HG02884 (cell line): ENCODE data around the gene CBX6.

ENCODE experiments used
- ATAC-seq: cut with Tn5 transposase; IDR thresholded peaks from one replicate; pipeline ENCODE4 v1.9.1; 2021; ENCODE audit warnings: mild to moderate bottlenecking, moderate library complexity; ENCODE audit not compliant: unreplicated experiment

Gene CBX6

GRCh38 chr22:38823076-38823475 is 48.9 kb downstream of the CBX6 start:
- ATAC-seq, result no peak

DNA sequence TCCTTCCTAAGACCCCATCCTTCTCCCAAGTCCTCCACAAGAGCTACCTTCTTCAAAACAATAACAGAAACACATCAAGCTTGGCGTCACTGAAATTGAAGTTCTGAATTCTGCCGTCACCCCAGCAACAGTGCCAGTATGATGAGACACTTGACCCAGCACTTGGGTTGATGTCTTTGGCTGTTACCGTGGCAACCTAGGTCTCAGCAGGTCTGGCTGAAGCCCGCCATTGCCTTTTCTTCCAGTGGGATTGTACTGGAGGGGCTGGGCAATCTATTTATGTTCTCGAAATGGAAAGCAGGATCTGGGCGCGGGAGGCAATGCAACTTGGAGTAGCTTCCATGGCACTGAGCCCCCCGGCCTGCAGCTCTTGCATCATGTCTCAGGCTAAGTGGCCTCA is 52.0 kb downstream of the CBX6 start:
- ATAC-seq, result no peak

DNA sequence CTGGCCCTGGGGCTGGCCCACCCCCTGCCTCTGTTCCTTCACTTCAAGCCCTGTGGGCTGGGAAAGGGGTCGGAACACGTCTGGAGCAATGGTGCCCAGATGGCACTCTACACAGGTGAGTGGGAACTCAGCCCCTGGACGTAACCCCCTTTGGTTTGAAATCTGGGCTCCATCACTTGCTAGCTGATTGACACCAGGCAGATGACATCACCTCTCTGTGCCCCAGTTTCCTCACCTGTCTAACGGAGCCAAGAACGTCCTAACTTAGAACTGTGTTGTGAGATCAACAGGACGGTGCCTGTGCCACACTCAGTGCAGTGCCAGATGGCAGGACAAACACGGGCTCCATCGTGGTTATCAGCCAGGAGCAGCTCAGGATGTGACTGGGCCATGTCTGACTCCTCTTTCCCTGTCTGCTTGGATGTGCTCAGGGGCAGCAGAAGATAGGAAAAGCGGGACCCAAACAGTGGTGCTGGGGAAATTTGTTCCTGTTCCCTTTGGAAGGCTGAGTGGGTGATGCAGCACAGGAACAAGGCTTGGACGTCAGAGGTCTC is 52.6 kb downstream of the CBX6 start:
- ATAC-seq, result no peak

DNA sequence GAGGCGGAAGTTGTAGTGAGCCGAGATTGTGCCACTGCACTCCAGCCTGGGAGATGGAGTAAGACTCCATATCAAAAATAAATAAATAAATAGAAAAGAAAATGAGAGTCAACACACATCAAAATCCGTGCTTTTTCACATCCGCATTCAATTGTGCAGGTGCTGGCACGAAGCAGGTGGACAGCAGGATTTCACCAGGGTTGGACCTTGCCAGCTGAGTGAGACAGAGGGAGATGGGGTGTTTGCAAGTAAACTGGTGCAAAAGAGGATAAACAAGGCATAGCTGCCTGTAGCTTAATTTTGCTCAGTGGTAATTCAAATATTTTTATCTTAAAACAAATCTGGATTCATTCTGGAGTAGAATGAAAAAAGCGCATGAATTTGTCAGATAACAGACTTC is 54.8 kb downstream of the CBX6 start:
- no peak for ATAC-seq

DNA sequence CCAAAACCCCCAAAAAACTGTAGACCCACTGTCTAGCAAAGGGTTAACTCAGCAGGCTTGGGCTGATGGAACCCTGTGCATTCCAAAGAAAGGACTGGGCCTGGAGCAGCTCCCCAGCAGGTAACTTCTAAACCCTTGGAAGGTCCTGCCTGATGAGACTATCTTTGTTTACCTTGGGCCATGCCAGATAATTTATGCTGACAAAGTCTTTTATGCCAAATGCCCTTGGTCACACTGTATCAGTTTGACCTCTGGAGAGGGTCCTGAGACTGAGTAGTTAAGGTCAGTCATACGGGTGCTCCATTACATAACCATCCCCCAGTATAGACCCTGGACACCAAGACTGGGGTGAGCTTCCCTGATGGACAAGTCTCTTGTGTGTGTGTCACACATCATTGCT is 56.2 kb downstream of the CBX6 start:
- ATAC-seq, result no peak
